ENCODE measurements around the gene ZNF593.

Gene ZNF593

DNA sequence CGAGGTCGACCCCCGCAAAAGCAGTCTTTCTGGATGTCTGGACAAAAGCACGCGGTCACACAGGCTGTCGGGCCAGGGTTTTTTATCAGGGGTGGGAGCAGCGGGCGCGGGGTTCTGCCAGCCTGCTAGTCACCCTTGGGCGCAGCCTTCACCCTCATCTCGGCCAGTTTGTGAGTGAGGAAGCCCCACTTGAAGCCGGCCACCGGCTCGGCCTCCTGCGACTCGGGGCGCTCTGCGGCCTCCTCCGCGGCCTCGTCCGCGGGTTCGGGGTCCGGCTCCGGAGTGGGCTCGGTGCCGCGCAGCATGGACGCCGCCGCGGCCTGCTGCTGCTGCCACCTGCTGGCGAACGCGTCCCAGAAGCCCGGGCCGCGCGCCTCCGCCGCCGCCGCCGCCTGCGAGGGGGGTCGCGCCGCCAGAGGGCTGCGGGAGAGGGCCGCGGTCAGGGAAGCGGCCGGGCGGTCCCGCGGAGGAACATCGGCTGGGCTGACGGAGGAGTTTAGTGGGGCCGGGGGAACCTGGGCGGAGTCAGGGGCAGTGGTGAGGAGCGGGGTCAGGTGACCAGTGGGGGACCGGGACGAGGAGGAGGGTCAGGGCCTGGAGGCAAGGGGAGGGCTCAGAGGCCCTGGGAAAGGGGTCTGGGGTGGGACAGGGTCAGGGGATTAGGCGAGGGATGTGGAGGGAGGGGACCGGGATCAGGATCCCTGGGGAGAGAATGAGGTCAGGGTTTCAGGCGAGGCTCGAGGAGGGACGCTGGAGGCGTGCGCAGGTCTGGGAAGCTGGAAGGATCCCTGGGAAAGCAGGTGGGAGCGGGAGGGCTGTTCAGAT lies 5.5 kb upstream of the ZNF593 start:
- no peak for DNase-seq (ENCODE audit: low read depth)
- TF ChIP-seq CTCF (IDR thresholded peaks at IDR 0.05; ENCODE audit: low read depth, low read length, missing control alignments) = peak; percentile 27
- in situ Hi-C loops (cut with HindIII; ENCODE audit: low sequenced_read_pairs) = no loop called here
- peak overlapping the region; percentile 28 for H3K4me3 ChIP-seq (ENCODE audit: low read depth, low read length)

- no peak for DNase-seq (ENCODE audit: low read depth)
- in situ Hi-C loops (cut with HindIII; ENCODE audit: low sequenced_read_pairs) = no loop called here
- TF ChIP-seq CTCF (IDR thresholded peaks at IDR 0.05; ENCODE audit: low read depth, low read length, missing control alignments) = no peak
- H3K4me3 ChIP-seq (ENCODE audit: low read depth, low read length) = no peak overlapping the region
Measured at GRCh38 chr1:26164861-26165842, 4.6 kb upstream of the ZNF593 start.

GRCh38 chr1:26166719-26167281 lies 2.9 kb upstream of the ZNF593 start:
- H3K4me3 ChIP-seq (ENCODE audit: low read depth, low read length) = no peak overlapping the region
- DNase-seq (ENCODE audit: low read depth) = no peak
- TF ChIP-seq CTCF (IDR thresholded peaks at IDR 0.05; ENCODE audit: low read depth, low read length, missing control alignments) = no peak
- in situ Hi-C loops (cut with HindIII; ENCODE audit: low sequenced_read_pairs) = no loop called here

- peak within 1 kb of the TSS; percentile 91 for H3K4me3 ChIP-seq (ENCODE audit: low read depth, low read length)
- DNase-seq (ENCODE audit: low read depth) = no peak
- in situ Hi-C loops (cut with HindIII; ENCODE audit: low sequenced_read_pairs) = no loop called here
- no peak for TF ChIP-seq CTCF (IDR thresholded peaks at IDR 0.05; ENCODE audit: low read depth, low read length, missing control alignments)
Measured at GRCh38 chr1:26168410-26169197, 1.1 kb upstream of the ZNF593 start, which contains the start of gene C1orf232. Gene C1orf232 (minus strand): TSS chr1:26168963. CDS start chr1:26168499, 464 bp downstream.

- no peak for DNase-seq (ENCODE audit: low read depth)
- peak overlapping the region; percentile 91 for H3K4me3 ChIP-seq (ENCODE audit: low read depth, low read length)
- in situ Hi-C loops (cut with HindIII; ENCODE audit: low sequenced_read_pairs) = no loop called here
- TF ChIP-seq CTCF (IDR thresholded peaks at IDR 0.05; ENCODE audit: low read depth, low read length, missing control alignments) = no peak
Measured at GRCh38 chr1:26169198-26169554, 532 bp upstream of the ZNF593 start.

DNA sequence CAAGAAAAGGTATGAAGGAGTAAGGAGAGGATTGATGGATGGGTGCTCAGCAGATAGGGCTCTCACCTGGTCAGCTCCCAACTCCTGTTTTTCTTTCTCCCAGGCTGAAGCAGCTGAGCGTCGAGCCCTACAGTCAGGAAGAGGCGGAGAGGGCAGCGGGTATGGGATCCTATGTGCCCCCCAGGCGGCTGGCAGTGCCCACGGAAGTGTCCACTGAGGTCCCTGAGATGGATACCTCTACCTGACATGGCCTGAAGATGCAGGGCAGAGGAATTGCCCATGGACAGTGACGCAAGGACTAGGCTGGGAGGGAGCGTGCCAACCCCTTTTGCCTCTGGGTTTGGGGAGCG lies 739 bp downstream of the ZNF593 start:
- DNase-seq (ENCODE audit: low read depth) = no peak
- in situ Hi-C loops (cut with HindIII; ENCODE audit: low sequenced_read_pairs) = no loop called here
- H3K4me3 ChIP-seq (ENCODE audit: low read depth, low read length) = peak overlapping the region; percentile 91
- TF ChIP-seq CTCF (IDR thresholded peaks at IDR 0.05; ENCODE audit: low read depth, low read length, missing control alignments) = no peak
